Measurements from ENCODE around the gene P3H3.

DNA sequence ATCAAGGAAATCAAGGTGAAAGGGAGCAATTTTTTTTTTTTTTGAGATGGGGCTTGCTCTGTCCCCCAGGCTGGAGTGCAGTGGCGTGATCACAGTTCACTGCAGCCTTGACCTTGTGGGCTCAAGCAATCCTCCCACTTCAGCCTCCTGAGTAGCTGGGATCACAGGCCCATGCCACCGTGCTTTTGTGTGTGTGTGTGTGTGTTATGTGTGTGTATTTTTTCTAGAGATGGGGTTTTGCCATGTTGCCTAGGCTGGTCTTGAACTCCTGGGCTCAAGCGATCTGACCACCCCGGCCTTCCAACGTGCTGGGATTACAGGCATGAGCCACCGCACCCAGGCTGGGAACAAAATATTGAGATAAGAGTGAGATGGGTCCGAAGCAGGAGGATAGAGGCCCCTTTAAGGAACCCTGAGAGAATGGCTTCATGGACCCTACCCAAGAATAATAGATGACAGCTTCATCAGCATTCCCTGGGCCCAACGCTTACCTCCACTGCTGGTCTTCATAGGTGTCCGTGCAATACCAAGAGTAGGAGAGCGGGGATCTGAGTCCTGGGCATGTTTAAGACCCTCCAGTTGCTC is 21.9 kb downstream of the P3H3 start:
- no peak for TF ChIP-seq POLR2A (IDR thresholded peaks at IDR 0.05)
- TF ChIP-seq, protein P1, sequence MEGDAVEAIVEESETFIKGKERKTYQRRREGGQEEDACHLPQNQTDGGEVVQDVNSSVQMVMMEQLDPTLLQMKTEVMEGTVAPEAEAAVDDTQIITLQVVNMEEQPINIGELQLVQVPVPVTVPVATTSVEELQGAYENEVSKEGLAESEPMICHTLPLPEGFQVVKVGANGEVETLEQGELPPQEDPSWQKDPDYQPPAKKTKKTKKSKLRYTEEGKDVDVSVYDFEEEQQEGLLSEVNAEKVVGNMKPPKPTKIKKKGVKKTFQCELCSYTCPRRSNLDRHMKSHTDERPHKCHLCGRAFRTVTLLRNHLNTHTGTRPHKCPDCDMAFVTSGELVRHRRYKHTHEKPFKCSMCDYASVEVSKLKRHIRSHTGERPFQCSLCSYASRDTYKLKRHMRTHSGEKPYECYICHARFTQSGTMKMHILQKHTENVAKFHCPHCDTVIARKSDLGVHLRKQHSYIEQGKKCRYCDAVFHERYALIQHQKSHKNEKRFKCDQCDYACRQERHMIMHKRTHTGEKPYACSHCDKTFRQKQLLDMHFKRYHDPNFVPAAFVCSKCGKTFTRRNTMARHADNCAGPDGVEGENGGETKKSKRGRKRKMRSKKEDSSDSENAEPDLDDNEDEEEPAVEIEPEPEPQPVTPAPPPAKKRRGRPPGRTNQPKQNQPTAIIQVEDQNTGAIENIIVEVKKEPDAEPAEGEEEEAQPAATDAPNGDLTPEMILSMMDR (IDR thresholded peaks at IDR 0.05 in 8 of 11, conservative IDR thresholded peaks at IDR 0.05 in 3 of 11), result no peak
- no peak for TF ChIP-seq POLR2AphosphoS5 (IDR thresholded peaks at IDR 0.05)
